Progenitor cell of endocrine pancreas (in vitro differentiated cells): ENCODE measurements around the gene INCA1. TPM values are rescaled to one million over a fixed set of nuclear protein-coding genes. Genes with fewer than 3 reads are reported as not detected.

Experiments used
- DNase-seq: peaks from one replicate; pipeline ENCODE4 v3.0.0; 2021; ENCODE audit warnings: low spot score; ENCODE audit not compliant: unreplicated experiment
- H3K27ac Mint-ChIP-seq: 2 replicates; pipeline ENCODE4 v1.8.0; 2021; ENCODE audit warnings: mild to moderate bottlenecking, moderate library complexity, mixed read lengths
- H3K27me3 Mint-ChIP-seq: 2 replicates; pipeline ENCODE4 v1.8.0; 2021; ENCODE audit warnings: mixed read lengths
- H3K36me3 Mint-ChIP-seq: 2 replicates; pipeline ENCODE4 v1.8.0; 2022; ENCODE audit warnings: mixed read lengths; ENCODE audit not compliant: insufficient read depth
- H3K4me1 Mint-ChIP-seq: 2 replicates; pipeline ENCODE4 v1.8.0; 2021; ENCODE audit warnings: low read depth, mixed read lengths
- H3K4me3 Mint-ChIP-seq: 2 replicates; pipeline ENCODE4 v1.8.0; 2021; ENCODE audit warnings: low read depth, mild to moderate bottlenecking, moderate library complexity, mixed read lengths
- H3K9me3 Mint-ChIP-seq: 2 replicates; pipeline ENCODE4 v1.8.0; 2021; ENCODE audit warnings: low read depth, mixed read lengths
- CTCF ChIP-seq: fragments of 200-600 bp; sonication (generic); IDR thresholded peaks from one replicate; pipeline ENCODE4 v1.5.0; 2021; ENCODE audit warnings: antibody characterized with exemption, mild to moderate bottlenecking; ENCODE audit not compliant: unreplicated experiment
- long read RNA-seq: library from polyadenylated mRNA; unstranded; transcript quantifications from one replicate; pipeline ENCODE4 v2.0.0, GENCODE V29; 2020
- total RNA-seq: library from RNA; stranded (reverse); gene quantifications from 2 replicates; pipeline ENCODE4 v1.2.1, GENCODE V29; 2021

The INCA1 gene, protein sequence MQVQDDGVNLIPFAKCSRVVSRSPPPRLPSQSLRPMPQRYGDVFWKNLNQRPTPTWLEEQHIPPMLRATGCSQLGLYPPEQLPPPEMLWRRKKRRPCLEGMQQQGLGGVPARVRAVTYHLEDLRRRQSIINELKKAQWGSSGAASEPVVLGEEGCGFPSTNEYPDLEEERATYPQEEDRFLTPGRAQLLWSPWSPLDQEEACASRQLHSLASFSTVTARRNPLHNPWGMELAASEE
- 2.8 and 3.3 TPM in 2 replicates for total RNA-seq
- long read RNA-seq, result 0 reads

GRCh38 chr17:4997302-4998026 is at the start of gene INCA1, which contains the start of gene KIF1C:
TSS of gene INCA1 (minus strand) at chr17:4997522. CDS start at chr17:4994437, 3,085 bp downstream.
TSS of gene KIF1C (plus strand) at chr17:4997950. CDS start at chr17:5000247, 2,297 bp downstream.
- peaks cover 9% of the 10 kb centered on the region for H3K36me3 Mint-ChIP-seq
- H3K27ac Mint-ChIP-seq, result peak within 1 kb of the TSS; percentile 91

GRCh38 chr17:5045496-5045895 is 48.2 kb upstream of the INCA1 start:
- no peaks in the 10 kb centered on the region for H3K36me3 Mint-ChIP-seq

More at GRCh38 chr17:4997302-4998026, at the start of gene INCA1, which contains the start of gene KIF1C:
- Mint-ChIP-seq H3K27me3 (peaks cover 8% of the 10 kb centered on the region), H3K4me3 (peak within 1 kb of the TSS; percentile 87), H3K9me3 (no peaks in the 10 kb centered on the region), H3K4me1 (peaks cover 13% of the 10 kb centered on the region)
- TF ChIP-seq CTCF, result peak; percentile 24
- peak; percentile 86 for DNase-seq

GRCh38 chr17:5044630-5045029 is 47.3 kb upstream of the INCA1 start:
- no peak for TF ChIP-seq CTCF

More at GRCh38 chr17:5045496-5045895, 48.2 kb upstream of the INCA1 start:
- no peak for TF ChIP-seq CTCF
- Mint-ChIP-seq H3K27me3 (peaks cover 3% of the 10 kb centered on the region), H3K4me1 (no peaks in the 10 kb centered on the region), H3K27ac (no peak overlapping the region), H3K4me3 (no peak overlapping the region), H3K9me3 (no peaks in the 10 kb centered on the region)
- DNase-seq, result no peak

DNA sequence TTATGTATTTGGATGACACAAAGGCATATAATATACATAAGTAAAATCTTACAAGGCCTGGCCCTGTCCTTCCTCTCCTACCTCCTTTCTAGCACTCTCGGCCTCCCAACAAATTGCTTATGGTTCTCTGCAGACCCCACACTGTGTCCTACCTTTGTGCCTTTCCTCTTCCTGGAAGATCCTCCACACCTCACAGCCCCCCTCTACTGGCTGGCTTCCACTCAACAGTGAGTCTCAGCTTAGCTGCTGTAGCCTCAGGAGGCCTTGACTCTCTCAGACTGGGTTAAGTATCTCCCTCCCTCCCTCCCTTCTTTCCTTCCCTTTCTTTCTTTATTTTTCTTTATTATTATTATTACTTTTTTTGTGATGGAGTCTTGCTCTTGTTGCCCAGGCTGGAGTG is 46.2 kb upstream of the INCA1 start:
- Mint-ChIP-seq H3K4me1 (no peaks in the 10 kb centered on the region), H3K27ac (no peak overlapping the region), H3K36me3 (no peaks in the 10 kb centered on the region), H3K9me3 (peaks cover 3% of the 10 kb centered on the region), H3K4me3 (no peak overlapping the region), H3K27me3 (peaks cover 6% of the 10 kb centered on the region)
- no peak for DNase-seq
- no peak for TF ChIP-seq CTCF

More at GRCh38 chr17:5044630-5045029, 47.3 kb upstream of the INCA1 start:
- Mint-ChIP-seq H3K36me3 (no peaks in the 10 kb centered on the region), H3K4me1 (no peaks in the 10 kb centered on the region), H3K9me3 (peaks cover 3% of the 10 kb centered on the region), H3K27ac (no peak overlapping the region), H3K27me3 (peaks cover 6% of the 10 kb centered on the region), H3K4me3 (no peak overlapping the region)
- DNase-seq, result no peak

DNA sequence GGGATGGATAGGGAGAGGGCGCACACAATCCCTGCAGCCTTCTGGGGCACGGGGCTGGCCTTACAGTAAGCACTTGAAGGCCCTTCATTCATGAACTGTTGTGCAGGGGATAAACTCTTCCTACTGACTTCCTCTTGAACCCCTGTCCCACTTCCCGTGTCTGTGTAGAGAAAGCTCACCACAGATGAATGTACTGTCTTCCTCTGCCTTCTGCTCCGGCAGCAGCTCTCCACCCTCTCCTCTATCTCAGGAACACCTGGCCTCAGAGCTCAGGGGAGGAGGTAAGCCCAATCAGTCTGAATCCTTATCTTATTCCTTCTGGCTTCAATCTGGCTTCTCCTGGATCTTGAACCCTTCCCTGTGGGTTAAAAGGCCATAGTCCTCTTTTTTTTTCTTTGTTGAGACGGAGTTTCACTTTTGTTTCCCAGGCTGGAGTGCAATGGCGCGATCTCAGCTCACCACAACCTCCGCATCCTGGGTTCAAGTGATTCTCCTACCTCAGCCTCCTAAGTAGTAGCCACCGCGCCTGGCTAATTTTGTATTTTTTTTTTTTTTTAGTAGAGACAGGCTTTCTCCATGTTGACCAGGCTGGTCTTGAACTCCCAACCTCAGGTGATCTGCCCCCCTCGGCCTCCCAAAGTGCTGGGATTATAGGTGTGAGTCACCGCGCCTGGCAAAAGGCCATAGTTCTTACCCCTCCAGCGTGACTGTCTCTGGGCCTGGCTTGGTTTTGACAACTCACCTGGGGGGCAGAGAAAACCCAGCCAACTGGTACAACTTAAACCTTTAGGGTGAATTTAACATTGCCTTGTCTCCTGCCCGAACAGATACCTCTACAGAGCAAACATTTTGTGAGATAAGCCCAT is 45.1 kb upstream of the INCA1 start:
- no peaks in the 10 kb centered on the region for H3K4me1 Mint-ChIP-seq
- no peaks in the 10 kb centered on the region for H3K36me3 Mint-ChIP-seq
- H3K27ac Mint-ChIP-seq, result peak overlapping the region; percentile 76
- no peak overlapping the region for H3K4me3 Mint-ChIP-seq
- TF ChIP-seq CTCF, result no peak
- DNase-seq, result no peak
- peaks cover 6% of the 10 kb centered on the region for H3K27me3 Mint-ChIP-seq
- peaks cover 3% of the 10 kb centered on the region for H3K9me3 Mint-ChIP-seq
